Fibroblast of lung (primary cell): Measurements from ENCODE around the gene ERGIC3. TPM values are rescaled to one million over a fixed set of nuclear protein-coding genes. Genes with fewer than 3 reads are reported as not detected.
"Not testable (repeated sequence)": the region's sequence is repeated elsewhere in the genome, so short reads cannot be mapped to it uniquely, and the experiment has no call there.

Experiments
- DNase-seq, 2 donors: peaks; one replicate each; pipeline versions ENCODE4 v3.0.0 to v3.0.0-alpha.2; 2010; ENCODE audit warnings: low read depth in 2 of 2
- H2AFZ ChIP-seq: 2 replicates; pipeline ENCODE4 v1.5.1; 2012; ENCODE audit warnings: low read length, control low read depth, inconsistent platforms
- H3K27ac ChIP-seq: 2 replicates; pipeline ENCODE4 v1.5.1; 2011; ENCODE audit warnings: low read length, control low read depth; ENCODE audit not compliant: insufficient read depth
- H3K27me3 ChIP-seq: 2 replicates; pipeline ENCODE4 v1.5.1; 2011; ENCODE audit warnings: mild to moderate bottlenecking, low read length; ENCODE audit not compliant: control insufficient read depth, insufficient read depth
- H3K36me3 ChIP-seq: 2 replicates; pipeline ENCODE4 v1.5.1; 2011; ENCODE audit warnings: low read length; ENCODE audit not compliant: control insufficient read depth, insufficient read depth
- H3K4me1 ChIP-seq: 2 replicates; pipeline ENCODE4 v1.5.1; 2011; ENCODE audit warnings: low read length; ENCODE audit not compliant: control insufficient read depth, insufficient read depth; ENCODE audit errors: extremely low read depth
- H3K4me2 ChIP-seq: 2 replicates; pipeline ENCODE4 v1.5.1; 2011; ENCODE audit warnings: low read length, control low read depth; ENCODE audit not compliant: insufficient read depth; ENCODE audit errors: extremely low read depth
- H3K4me3 ChIP-seq, 4 experiments: fragments of 200-600 bp in 1 of 4; sonication (generic) in 1 of 4; replicated peaks in 1 of 4; 2 replicates each; pipeline ENCODE4 v1.5.1; 2011 to 2016; ENCODE audit warnings: low read length in 4 of 4, low read depth in 3 of 4, mild to moderate bottlenecking in 3 of 4, control low read depth in 2 of 4, inconsistent platforms in 1 of 4, mixed read lengths in 1 of 4; ENCODE audit not compliant: insufficient read depth in 1 of 4; ENCODE audit errors: control extremely low read depth in 1 of 4
- H3K79me2 ChIP-seq: 2 replicates; pipeline ENCODE4 v1.5.1; 2012; ENCODE audit warnings: mild to moderate bottlenecking, low read length, inconsistent platforms; ENCODE audit not compliant: control insufficient read depth, insufficient read depth
- H3K9ac ChIP-seq: 2 replicates; pipeline ENCODE4 v1.5.1; 2011; ENCODE audit warnings: mild to moderate bottlenecking, low read length, control low read depth; ENCODE audit not compliant: insufficient read depth
- H3K9me3 ChIP-seq: 2 replicates; pipeline ENCODE4 v1.5.1; 2012; ENCODE audit warnings: low read depth, low read length; ENCODE audit not compliant: control insufficient read depth, insufficient read depth
- H4K20me1 ChIP-seq: 2 replicates; pipeline ENCODE4 v1.5.1; 2011; ENCODE audit warnings: low read length; ENCODE audit not compliant: control insufficient read depth, insufficient read depth; ENCODE audit errors: extremely low read depth
- CTCF ChIP-seq, 2 donors: IDR thresholded peaks in 1 of 2; conservative IDR thresholded peaks in 1 of 2; 1 replicate in 1 of 2; 2 replicates in 1 of 2; pipeline ENCODE4 v1.5.1; 2011 to 2012; ENCODE audit warnings: low read length in 2 of 2, control low read depth in 1 of 2, inconsistent platforms in 1 of 2, low read depth in 1 of 2, mild to moderate bottlenecking in 1 of 2
- EZH2 ChIP-seq: IDR thresholded peaks from 2 replicates; pipeline ENCODE4 v1.5.1; 2012; ENCODE audit warnings: low read length, control low read depth, mild to moderate bottlenecking; ENCODE audit errors: missing control alignments
- polyA plus RNA-seq, 2 donors: library from polyadenylated mRNA; depleted of rRNA in 1 of 2; stranded (reverse) in 1 of 2; unstranded in 1 of 2; fragments of >200 nt; gene quantifications; 2 replicates each; pipeline ENCODE4 v1.2.1, GENCODE V29; 2011 to 2012; ENCODE audit warnings: missing spikeins in 1 of 2
- total RNA-seq: library from RNA; depleted of rRNA; stranded (reverse); fragments of >200 nt; gene quantifications from 2 replicates; pipeline ENCODE4 v1.2.1, GENCODE V29; 2014

ERGIC3 gene
- total and polyA plus RNA-seq, 2 donors (not counting 1 experiment from before 2014, with no cell fraction given), result 335 to 355 TPM

GRCh38 chr20:35542990-35543389, 1.1 kb downstream of the ERGIC3 start:
- no peak for TF ChIP-seq CTCF (conservative IDR thresholded peaks at IDR 0.05 in 1 of 2, IDR thresholded peaks at IDR 0.05 in 1 of 2; ENCODE audit: low read depth in 1 of 2, low read length in 2 of 2)
- no peak for TF ChIP-seq EZH2
- Histone ChIP-seq H4K20me1 (no peaks in the 10 kb centered on the region), H2AFZ (no peak overlapping the region), H3K4me1 (peaks cover 2% of the 10 kb centered on the region), H3K4me3 (peak overlapping the region in 3 of 4 experiments; percentile 74 to 91 (median 90)), H3K27me3 (no peaks in the 10 kb centered on the region), H3K9me3 (no peaks in the 10 kb centered on the region), H3K4me2 (peak overlapping the region; percentile 95), H3K36me3 (peaks cover 12% of the 10 kb centered on the region), H3K79me2 (peaks cover 8% of the 10 kb centered on the region), H3K27ac (no peak overlapping the region), H3K9ac (no peak overlapping the region)
- DNase-seq, result no peak

GRCh38 chr20:35544436-35544835, 2.6 kb downstream of the ERGIC3 start:
- peaks cover 8% of the 10 kb centered on the region for H3K79me2 ChIP-seq
- H3K4me2 ChIP-seq, result no peak overlapping the region
- H3K27me3 ChIP-seq, result no peaks in the 10 kb centered on the region
- H3K27ac ChIP-seq, result no peak overlapping the region
- no peaks in the 10 kb centered on the region for H4K20me1 ChIP-seq
- no peaks in the 10 kb centered on the region for H3K9me3 ChIP-seq
- no peak overlapping the region for H2AFZ ChIP-seq
- DNase-seq, result no peak
- no peak overlapping the region for H3K9ac ChIP-seq
- H3K36me3 ChIP-seq, result peaks cover 18% of the 10 kb centered on the region
- H3K4me3 ChIP-seq, result no peak overlapping the region
- TF ChIP-seq CTCF (conservative IDR thresholded peaks at IDR 0.05 in 1 of 2, IDR thresholded peaks at IDR 0.05 in 1 of 2; ENCODE audit: low read depth in 1 of 2, low read length in 2 of 2), result no peak
- TF ChIP-seq EZH2, result no peak
- peaks cover 2% of the 10 kb centered on the region for H3K4me1 ChIP-seq

- H3K27ac ChIP-seq, result not testable (repeated sequence)
- peaks cover 18% of the 10 kb centered on the region for H3K36me3 ChIP-seq
- peak; percentile 20 to 33 for DNase-seq
Observed at GRCh38 chr20:35544941-35545340, 3.1 kb downstream of the ERGIC3 start.

More at GRCh38 chr20:35544941-35545340, 3.1 kb downstream of the ERGIC3 start:
- not testable (repeated sequence) for H3K79me2 ChIP-seq, H3K9ac ChIP-seq, H3K4me1 ChIP-seq, H3K4me3 ChIP-seq, H3K27me3 ChIP-seq, H3K9me3 ChIP-seq, H2AFZ ChIP-seq, H3K4me2 ChIP-seq, H4K20me1 ChIP-seq
